Stimulated activated CD8-positive, alpha-beta memory T cell treated with anti-CD3 and anti-CD28 coated beads, Interleukin-15, amount 100 ng/mL, for 48 hours (primary cell): ENCODE results near the gene SPATA3.
A peak's percentile ranks its signal among the peaks of the same experiment; 100 is the strongest.
"Not testable (repeated sequence)": the region's sequence is repeated elsewhere in the genome, so short reads cannot be mapped to it uniquely, and the experiment has no call there.

Experiments used
- DNase-seq, 2 donors: peaks; one replicate each; pipeline ENCODE4 v3.0.0-alpha.2; 2020; ENCODE audit warnings: low read depth in 2 of 2

The SPATA3 gene

GRCh38 chr2:230968314-230968713, 27.6 kb upstream of the SPATA3 start:
- not testable (repeated sequence) for DNase-seq

- no peak for DNase-seq
These were observed 26.8 kb upstream of the SPATA3 start for GRCh38 chr2:230968921-230969658.

DNA sequence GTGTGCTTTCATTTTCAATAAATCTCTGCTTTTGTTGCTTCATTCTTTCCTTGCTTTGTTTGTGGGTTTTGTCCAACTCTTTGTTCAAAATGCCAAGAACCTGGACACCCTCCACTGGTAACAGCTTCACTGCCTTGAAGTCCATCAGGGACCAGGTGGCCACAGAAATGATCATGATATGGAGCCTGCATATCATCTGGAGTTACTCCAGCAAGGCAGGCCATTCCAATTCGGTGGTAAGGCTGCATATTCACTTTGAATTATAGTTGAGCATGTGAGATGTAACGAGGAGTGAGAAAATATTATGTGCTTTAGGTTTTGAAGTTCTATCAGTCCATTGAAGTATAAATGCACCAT, 26.3 kb upstream of the SPATA3 start:
- DNase-seq: no peak

- DNase-seq: no peak
These were observed 23.9 kb upstream of the SPATA3 start for GRCh38 chr2:230972046-230972445.

- DNase-seq: peak; percentile 68 to 89
These were observed 21.6 kb upstream of the SPATA3 start for GRCh38 chr2:230974096-230974913.

DNA sequence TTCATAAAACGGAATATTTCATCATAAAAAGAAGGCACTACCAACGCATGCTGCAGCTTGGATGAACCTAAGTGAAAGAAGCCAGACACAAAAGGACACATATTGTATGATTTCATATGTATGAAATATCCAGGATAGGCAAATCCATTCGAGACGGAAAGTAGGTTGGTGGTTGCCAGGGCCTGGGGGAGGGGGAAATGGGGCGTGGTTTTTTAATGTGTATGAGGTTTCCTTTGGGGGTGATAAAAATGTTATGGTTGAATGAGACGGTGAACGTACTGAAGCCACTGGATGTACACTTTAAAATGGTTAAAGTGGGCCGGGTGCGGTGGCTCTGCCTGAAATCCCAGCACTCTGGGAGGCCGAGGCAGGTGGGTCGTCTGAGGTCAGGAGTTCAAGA, 20.0 kb upstream of the SPATA3 start:
- DNase-seq: no peak

GRCh38 chr2:230976671-230977171, 19.2 kb upstream of the SPATA3 start:
- no peak for DNase-seq

DNA sequence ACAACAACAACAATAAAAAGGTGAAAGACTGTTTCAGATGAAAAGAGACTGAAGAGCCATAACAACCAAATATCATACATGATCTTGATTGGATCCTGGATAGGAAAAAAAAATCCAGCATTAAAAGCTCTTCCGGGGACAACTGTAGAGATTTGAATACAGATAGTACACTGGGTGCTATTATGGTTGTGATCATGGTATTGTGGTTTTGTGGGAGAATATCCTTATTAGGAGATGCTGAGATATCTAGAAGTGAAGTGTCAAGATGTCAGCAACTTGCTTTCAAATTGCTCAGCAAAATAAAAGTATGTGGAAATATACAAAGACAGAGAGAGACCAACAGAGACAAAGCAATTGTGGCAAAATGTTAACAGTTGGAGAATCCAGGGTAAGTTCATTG, 15.5 kb upstream of the SPATA3 start:
- DNase-seq: no peak

- peak in 1 of 2 donors; percentile 13 for DNase-seq
These were observed 14.2 kb upstream of the SPATA3 start for GRCh38 chr2:230981704-230982103.

- no peak for DNase-seq
These were observed 13.8 kb upstream of the SPATA3 start for GRCh38 chr2:230982126-230982525.

- DNase-seq: no peak
These were observed 13.4 kb upstream of the SPATA3 start for GRCh38 chr2:230982528-230982927.

DNA sequence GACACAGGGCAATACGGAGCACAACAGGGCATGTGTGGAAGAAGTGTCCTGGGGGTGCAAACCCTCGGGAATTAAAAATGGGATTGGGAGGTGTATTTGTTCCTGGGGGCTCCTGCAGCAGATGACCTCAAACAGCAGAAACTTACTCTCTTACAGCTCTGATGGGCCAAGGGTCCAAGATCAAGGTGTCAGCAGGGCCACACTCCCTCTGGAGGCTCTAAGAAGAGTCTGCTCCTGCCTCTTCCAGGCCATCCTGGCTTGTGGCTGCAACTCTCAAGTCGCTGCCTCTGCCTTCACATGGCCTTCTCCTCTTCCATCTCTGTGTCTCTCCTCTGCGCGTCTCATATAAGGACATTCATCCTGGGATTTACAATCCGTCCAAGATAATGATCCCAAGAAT, 12.4 kb upstream of the SPATA3 start:
- DNase-seq: no peak

GRCh38 chr2:230984393-230985220, 11.3 kb upstream of the SPATA3 start:
- DNase-seq: peak; percentile 67

- no peak for DNase-seq
These were observed 10.2 kb upstream of the SPATA3 start for GRCh38 chr2:230985519-230986231.

GRCh38 chr2:230986520-230987136, 9.3 kb upstream of the SPATA3 start:
- no peak for DNase-seq

DNA sequence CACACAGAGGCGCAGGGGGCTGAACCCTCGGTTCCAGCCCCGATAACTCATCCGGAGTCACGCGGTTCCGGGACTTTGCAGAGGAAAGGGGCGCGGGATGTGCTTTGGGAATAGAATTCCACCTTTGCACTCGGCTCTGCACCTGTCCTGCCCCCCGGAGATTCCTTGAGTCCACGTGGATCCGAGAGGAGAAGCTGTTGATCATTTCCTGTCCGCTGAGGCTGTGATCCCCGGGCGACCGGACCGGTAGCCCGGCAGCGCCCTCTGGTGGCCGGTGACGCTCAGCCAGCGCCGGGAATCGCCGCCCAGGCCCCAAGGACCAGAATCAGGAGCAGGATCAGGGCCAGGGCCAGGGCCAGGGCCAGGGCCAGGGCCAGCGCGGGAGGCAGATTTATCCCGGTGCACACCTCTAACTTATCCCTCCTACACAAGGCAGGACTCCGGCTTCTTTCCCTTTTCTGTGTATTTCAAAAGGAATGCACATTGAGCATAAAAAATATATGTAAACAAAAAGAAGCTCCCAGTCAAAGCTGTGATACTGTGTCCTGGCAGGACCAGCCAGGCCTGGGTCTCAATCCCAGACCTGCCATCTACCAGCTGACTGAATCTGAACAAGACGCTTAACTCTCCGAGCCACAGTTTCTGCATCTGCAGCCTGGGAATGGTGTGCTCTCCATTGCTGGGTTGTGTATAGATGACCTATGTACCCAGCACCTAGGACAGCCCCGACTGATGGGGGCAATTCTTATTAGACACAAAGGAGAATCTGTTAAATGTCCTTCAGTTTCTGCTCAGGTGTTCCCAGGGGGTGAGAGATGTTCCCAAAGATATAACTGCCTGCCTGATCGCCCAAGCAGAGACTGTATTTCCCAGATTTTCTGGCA, 8.5 kb upstream of the SPATA3 start:
- DNase-seq: peak; percentile 68 to 69

DNA sequence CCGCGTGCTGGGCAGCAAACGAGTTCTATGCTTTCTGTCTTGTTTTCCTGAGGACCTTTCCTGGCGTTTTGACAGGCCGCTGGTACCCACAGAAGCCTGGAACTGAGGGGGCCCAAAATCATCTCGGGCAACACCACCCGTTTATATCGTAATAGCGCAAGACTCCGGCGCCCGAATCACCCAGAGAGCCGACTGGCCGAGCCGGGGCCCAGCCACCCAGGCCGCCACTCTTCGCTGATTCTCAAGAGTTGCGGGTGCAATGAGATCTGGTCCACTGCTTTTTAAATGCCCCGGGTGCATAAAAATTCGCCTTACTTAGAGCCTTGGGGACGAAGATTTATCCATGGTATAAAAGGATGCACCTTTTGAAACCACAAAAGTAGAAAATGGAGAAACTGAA, 6.2 kb upstream of the SPATA3 start:
- no peak for DNase-seq

DNA sequence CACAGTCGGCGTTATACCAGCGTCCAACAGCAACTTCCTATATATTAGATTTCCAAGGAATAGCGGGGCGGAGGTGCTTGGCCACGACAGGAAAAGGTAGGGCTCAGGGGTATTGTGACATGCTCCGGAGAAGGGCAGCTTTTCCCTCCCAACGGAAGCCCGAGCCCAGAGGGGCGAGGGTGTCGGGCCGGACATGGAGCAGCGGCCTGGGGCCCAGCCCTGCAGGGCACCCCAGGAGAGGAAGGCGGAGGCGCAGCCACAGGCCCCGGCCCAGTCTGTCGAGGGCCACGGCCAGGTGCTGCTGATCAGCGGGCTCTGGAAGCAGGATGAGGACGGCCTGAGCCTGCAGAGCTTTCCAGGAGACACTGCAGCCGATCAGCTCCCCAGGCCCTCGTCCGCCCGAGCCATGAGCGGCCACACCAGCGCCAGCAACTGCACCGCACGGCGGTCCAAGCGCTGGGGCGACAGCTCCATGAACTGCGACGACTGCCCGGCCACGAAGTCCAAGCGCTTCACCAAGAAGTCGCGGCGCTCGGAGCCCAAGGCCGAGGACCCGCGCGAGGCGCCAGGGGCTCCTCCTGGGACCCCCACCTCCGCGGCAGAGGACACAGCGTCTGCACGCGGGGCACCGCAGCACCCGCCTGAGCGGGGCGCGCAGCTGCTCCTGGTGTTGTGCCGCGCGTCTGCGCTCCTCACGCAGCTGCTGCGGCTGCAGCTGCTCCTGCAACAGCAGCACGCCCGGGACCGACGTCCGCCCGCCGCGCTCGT, 5.6 kb upstream of the SPATA3 start:
- DNase-seq: no peak

DNA sequence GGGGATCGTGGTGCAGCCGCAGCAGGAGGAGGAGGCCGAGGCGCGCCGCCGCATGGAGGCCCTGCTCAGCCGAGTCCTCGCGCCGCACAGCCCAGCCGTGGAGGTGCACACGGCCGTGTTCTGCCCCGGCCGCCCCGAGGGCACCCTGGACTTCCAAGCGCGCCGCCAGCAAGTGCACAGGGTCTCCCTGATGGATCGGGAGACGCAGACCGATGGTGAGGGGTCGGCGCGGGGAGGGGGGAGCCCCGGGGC, 5.1 kb upstream of the SPATA3 start:
- DNase-seq: no peak

- no peak for DNase-seq
These were observed 4.3 kb upstream of the SPATA3 start for GRCh38 chr2:230991598-230991997.
